Measurements from ENCODE around the gene SLC39A1. TPM values are rescaled to one million over a fixed set of nuclear protein-coding genes. Genes with fewer than 3 reads are reported as not detected.

Gene SLC39A1
- total and polyA plus RNA-seq, 2 of the 4 experiments (the other 2 are of a cell fraction), result 89.1 to 97.7 TPM

- H3K9me1 ChIP-seq (ENCODE audit: insufficient read depth, low read length), result peaks cover 18% of the 10 kb centered on the region; the same call in 1 of the 2 replicates
- peak overlapping the region; percentile 36 for H2AFZ ChIP-seq (replicated peaks; ENCODE audit: low read length, poor library complexity)
- H3K56ac ChIP-seq (ENCODE audit: extremely low read depth, insufficient read depth, low read length), result no peak overlapping the region
- peak overlapping the region in 1 of 2 experiments; percentile 21; a peak in 1 of 4 replicates for H4K8ac ChIP-seq (ENCODE audit: low read depth in 2 of 2, low read length in 2 of 2)
- H2AK9ac ChIP-seq (replicated peaks; ENCODE audit: low read depth, low read length, poor library complexity), result peak overlapping the region; percentile 99
- H3K79me1 ChIP-seq (ENCODE audit: low read depth in 1 of 2, low read length in 2 of 2), result peaks cover 15 to 58% of the 10 kb centered on the region in 2 experiments
- no peak overlapping the region for H3K27ac ChIP-seq (ENCODE audit: insufficient read depth, low read length)
- H3K4me2 ChIP-seq (ENCODE audit: low read depth, low read length), result no peak overlapping the region
- no peak for ATAC-seq (ENCODE audit: low read depth)
- no peak overlapping the region for H3K18ac ChIP-seq (ENCODE audit: low read depth, low read length)
- no peak for DNase-seq
- H3K9ac ChIP-seq (ENCODE audit: low read depth, low read length), result no peak overlapping the region
- in situ Hi-C loops (cut with MboI; ENCODE audit: low sequenced_read_pairs), result no loop called here
- BruUV-seq (replicated peaks), result no TSS peak
- dilution Hi-C loops (cut with HindIII; ENCODE audit: low sequenced_read_pairs, unreplicated experiment), result no loop called here
- WGBS, 2 experiments (ENCODE audit: extremely low coverage in 2 of 2, insufficient read length in 1 of 2), result 78% methylated on average over 3 of the region's 15 CpGs; no CpG with 5 or more reads in 1 of the 2 experiments
- 0 out of 3 replicates have a peak overlapping the region, but pooled peaks have one; percentile 21 for H2BK15ac ChIP-seq (ENCODE audit: low read depth, low read length)
- intact Hi-C loops (cut with micrococcal nuclease), result no loop called here
- no peak overlapping the region for H4K5ac ChIP-seq (ENCODE audit: low read depth, low read length)
- no peak overlapping the region for H4K91ac ChIP-seq (ENCODE audit: insufficient read depth, low read depth, low read length)
- H3K36me3 ChIP-seq (ENCODE audit: control insufficient read depth, insufficient read depth, low read length), result peaks cover 48% of the 10 kb centered on the region
- H2BK5ac ChIP-seq (ENCODE audit: low read depth, low read length, poor library complexity, severe bottlenecking), result no peak overlapping the region
- no peak overlapping the region for H2BK20ac ChIP-seq (ENCODE audit: low read depth, low read length)
- TF ChIP-seq CEBPB (IDR thresholded peaks at IDR 0.05; ENCODE audit: low read depth, low read length) (no peak), RFX5 (IDR thresholded peaks at IDR 0.05; ENCODE audit: low read depth, low read length) (no peak), POLR2A (IDR thresholded peaks at IDR 0.05; ENCODE audit: low read depth, low read length) (no peak), MXI1 (IDR thresholded peaks at IDR 0.05; ENCODE audit: borderline replicate concordance, low read depth, low read length) (no peak), ELK1 (IDR thresholded peaks at IDR 0.05; ENCODE audit: borderline replicate concordance, low read depth, low read length) (no peak), SMC3 (IDR thresholded peaks at IDR 0.05; ENCODE audit: low read depth, low read length) (no peak), RAD21 (IDR thresholded peaks at IDR 0.05; ENCODE audit: low read length) (no peak), MAZ (IDR thresholded peaks at IDR 0.05; ENCODE audit: borderline replicate concordance, low read depth, low read length) (no peak), USF2 (IDR thresholded peaks at IDR 0.05; ENCODE audit: low read depth, low read length) (no peak), MAFK (IDR thresholded peaks at IDR 0.05; ENCODE audit: low read depth, low read length) (no peak), CHD1 (IDR thresholded peaks at IDR 0.05; ENCODE audit: low read depth, low read length) (no peak), NFE2L2 (IDR thresholded peaks at IDR 0.05; ENCODE audit: low read depth, low read length) (no peak)
- H3K9me3 ChIP-seq (ENCODE audit: control insufficient read depth, insufficient read depth, low read length), result no peaks in the 10 kb centered on the region
- H3K14ac ChIP-seq (replicated peaks; ENCODE audit: low read depth, low read length), result no peak overlapping the region
- H2BK120ac ChIP-seq (ENCODE audit: low read depth, low read length), result no peak overlapping the region
- no peaks in the 10 kb centered on the region for H3K27me3 ChIP-seq (ENCODE audit: control insufficient read depth, insufficient read depth, low read length)
- no peak overlapping the region for H3K4ac ChIP-seq (ENCODE audit: low read depth, low read length)
- no peak overlapping the region for H2AK5ac ChIP-seq (ENCODE audit: low read depth, low read length)
- H3K4me1 ChIP-seq (ENCODE audit: control insufficient read depth, insufficient read depth, low read length), result peaks cover 9% of the 10 kb centered on the region
- peaks cover 11% of the 10 kb centered on the region for H4K20me1 ChIP-seq (ENCODE audit: insufficient read depth, low read length)
- no peak overlapping the region for H3K4me3 ChIP-seq (ENCODE audit: insufficient read depth, low read depth, low read length)
- ChIA-PET POLR2A (ENCODE audit: unreplicated experiment) (interaction anchor here (0.6 kb wide), 1 partner anchor 500 kb away, joined by 3 read pairs; no protein-coding TSS in a partner anchor), CTCF (interaction anchor here (1.0 kb wide), 1 partner anchor 42 kb away, joined by 3 read pairs; the partner anchor contains the start of gene RAB13)
- H3K23ac ChIP-seq (ENCODE audit: low read depth, low read length), result no peak overlapping the region; the same call in 1 of the 2 replicates
Observed at GRCh38 chr1:153944005-153944826, 19.1 kb downstream of the SLC39A1 start.
